HepG2 (cell line): ENCODE results near the gene DNMBP. TPM values are rescaled to one million over a fixed set of nuclear protein-coding genes. Genes with fewer than 3 reads are reported as not detected.

Source experiments
- BCL6 ChIP-seq: IDR thresholded peaks from 2 replicates; pipeline ENCODE4 v1.6.1; 2016; ENCODE audit warnings: missing genetic modification reagents, missing compliant biosample characterization
- BRCA1 ChIP-seq: sonication (generic); formaldehyde crosslinking; IDR thresholded peaks from 2 replicates; pipeline ENCODE4 v1.4.0; 2020; ENCODE audit warnings: missing genetic modification reagents
- CEBPG ChIP-seq: IDR thresholded peaks from 2 replicates; pipeline ENCODE4 v1.6.1; 2016
- EP300 ChIP-seq, 3 experiments: sonication (generic) in 1 of 3; formaldehyde crosslinking in 1 of 3; IDR thresholded peaks; 2 replicates each; pipeline versions ENCODE4 v1.5.1 to v1.6.1; 2011 to 2020; ENCODE audit warnings: low read depth in 2 of 3, low read length in 2 of 3, borderline replicate concordance in 1 of 3, improper control_type of control experiment in 1 of 3, mild to moderate bottlenecking in 1 of 3, missing genetic modification reagents in 1 of 3, moderate library complexity in 1 of 3
- GATAD2A ChIP-seq: IDR thresholded peaks from 2 replicates; pipeline ENCODE4 v1.6.1; 2016
- IRX3 ChIP-seq: sonication (generic); formaldehyde crosslinking; IDR thresholded peaks from 2 replicates; pipeline ENCODE4 v1.8.1; 2023; ENCODE audit warnings: mild to moderate bottlenecking, low read depth, missing genetic modification reagents, borderline replicate concordance
- KAT8 ChIP-seq: IDR thresholded peaks from 2 replicates; pipeline ENCODE4 v1.6.1; 2016; ENCODE audit warnings: missing genetic modification reagents, missing compliant biosample characterization
- MXD4 ChIP-seq: IDR thresholded peaks from 2 replicates; pipeline ENCODE4 v1.6.1; 2016; ENCODE audit warnings: mild to moderate bottlenecking, missing biosample characterization, missing genetic modification reagents
- PAX8 ChIP-seq: sonication (generic); formaldehyde crosslinking; IDR thresholded peaks from 2 replicates; pipeline ENCODE4 v1.8.0; 2022; ENCODE audit warnings: mild to moderate bottlenecking, missing genetic modification reagents, borderline replicate concordance
- SIX1 ChIP-seq: sonication (generic); formaldehyde crosslinking; IDR thresholded peaks from 2 replicates; pipeline ENCODE4 v1.4.0; 2020; ENCODE audit warnings: missing genetic modification reagents, borderline replicate concordance
- SP5 ChIP-seq: IDR thresholded peaks from 2 replicates; pipeline ENCODE4 v1.6.1; 2016; ENCODE audit warnings: low read depth, borderline replicate concordance
- ZNF12 ChIP-seq: sonication (generic); formaldehyde crosslinking; IDR thresholded peaks from 2 replicates; pipeline ENCODE4 v1.5.0; 2020; ENCODE audit warnings: missing genetic modification reagents
- ZNF18 ChIP-seq: sonication (generic); formaldehyde crosslinking; IDR thresholded peaks from 2 replicates; pipeline ENCODE4 v1.8.0; 2022; ENCODE audit warnings: mild to moderate bottlenecking, missing genetic modification reagents; ENCODE audit not compliant: insufficient replicate concordance
- ZNF207 ChIP-seq: fragments of 450-650 bp; IDR thresholded peaks from 2 replicates; pipeline ENCODE4 v1.6.1; 2016; ENCODE audit warnings: antibody characterized with exemption, borderline replicate concordance
- ZNF225 ChIP-seq: sonication (generic); formaldehyde crosslinking; IDR thresholded peaks from 2 replicates; pipeline ENCODE4 v1.4.0; 2020; ENCODE audit warnings: mild to moderate bottlenecking, missing genetic modification reagents
- ZNF253 ChIP-seq: sonication (generic); formaldehyde crosslinking; IDR thresholded peaks from 2 replicates; pipeline ENCODE4 v1.8.0; 2022; ENCODE audit warnings: mild to moderate bottlenecking, missing genetic modification reagents, borderline replicate concordance
- ZNF713 ChIP-seq: sonication (generic); formaldehyde crosslinking; IDR thresholded peaks from 2 replicates; pipeline ENCODE4 v1.4.0; 2020; ENCODE audit warnings: mild to moderate bottlenecking, missing genetic modification reagents
- ZNF792 ChIP-seq: IDR thresholded peaks from 2 replicates; pipeline ENCODE4 v1.6.1; 2016
- polyA plus RNA-seq, 8 experiments: library from polyadenylated mRNA; depleted of rRNA in 3 of 8; stranded (reverse) in 7 of 8; unstranded in 1 of 8; fragments of >200 nt; fragmentation: Illumina TruSeq in 4 of 8; extraction: Trizol in 4 of 8; gene quantifications; 2 replicates each; pipeline versions ENCODE4 v1.2.1 to v1.2.3, GENCODE V29; 2011 to 2016; ENCODE audit warnings: low read depth in 4 of 8, missing spikeins in 1 of 8, mixed read lengths in 1 of 8; ENCODE audit not compliant: insufficient read depth in 1 of 8
- total RNA-seq, 5 experiments: library from RNA; depleted of rRNA; stranded (reverse); fragments of >200 nt; fragmentation: Illumina TruSeq; extraction: Trizol; gene quantifications; 2 replicates each; pipeline ENCODE4 v1.2.3, GENCODE V29; 2016; ENCODE audit warnings: low read depth in 1 of 5
- TF ChIP-seq, protein P1 (sequence below): IDR thresholded peaks from 2 replicates; pipeline ENCODE4 v1.6.1; 2016; ENCODE audit warnings: control low read depth
- TF ChIP-seq, protein P2 (sequence below): sonication (generic); formaldehyde crosslinking; conservative IDR thresholded peaks from 2 replicates; pipeline ENCODE4 v1.8.1; 2023; ENCODE audit warnings: missing genetic modification reagents
- TF ChIP-seq, protein P3 (sequence below): sonication (generic); formaldehyde crosslinking; IDR thresholded peaks from 2 replicates; pipeline ENCODE4 v1.4.0; 2020; ENCODE audit warnings: mild to moderate bottlenecking, missing genetic modification reagents, borderline replicate concordance

DNMBP gene
- total and polyA plus RNA-seq, 2 of the 13 experiments (the other 11 are each of a cell fraction or from before 2014, with no cell fraction given), result 3.6 to 6.3 TPM

DNA sequence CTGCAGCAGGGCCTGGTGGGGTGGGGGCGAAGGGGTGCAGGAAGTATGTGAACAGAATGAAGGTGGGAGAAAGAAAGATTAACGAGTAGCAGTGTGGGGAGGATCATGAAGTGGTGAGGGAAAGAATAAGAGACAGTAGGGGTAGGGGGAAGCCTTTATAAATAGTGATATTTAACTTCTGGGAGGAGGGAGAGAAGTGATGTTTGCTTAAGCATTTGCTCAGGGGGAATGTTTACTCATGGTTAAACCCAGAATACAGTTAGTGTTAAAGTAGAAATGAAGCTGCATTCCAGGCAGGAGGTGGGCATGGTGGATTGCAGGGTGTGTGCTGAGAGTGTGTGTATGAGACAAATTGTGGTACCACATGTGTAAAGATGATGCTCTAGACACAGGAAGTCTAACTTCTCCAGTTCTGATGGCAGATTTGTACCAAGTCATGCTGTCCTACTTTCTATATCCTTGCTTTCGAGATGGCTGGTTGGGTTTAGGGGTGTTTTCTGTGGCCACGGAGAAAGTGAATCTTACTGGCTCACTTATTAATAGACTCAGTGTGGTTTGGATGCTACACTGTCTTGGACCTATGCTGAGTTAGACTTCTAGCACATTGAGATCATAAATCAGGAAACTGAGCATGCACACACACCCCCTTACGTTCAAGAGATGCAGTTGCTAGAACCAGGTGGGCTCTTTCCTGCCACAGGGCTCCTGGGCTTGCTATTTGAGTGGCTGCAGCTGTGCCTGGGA lies 10.6 kb upstream of the DNMBP start (continued):
- TF ChIP-seq IRX3 (CRISPR knock-in tag) (no peak), GATAD2A (CRISPR knock-in tag) (peak; percentile 70), ZNF713 (CRISPR knock-in tag) (0 out of 2 replicates have a peak, but pooled peaks have one; percentile 27), SP5 (CRISPR knock-in tag) (peak; percentile 34; the same call in 1 of the 2 replicates), KAT8 (peak; percentile 39; the same call in 1 of the 2 replicates), BCL6 (peak; percentile 53; the same call in 1 of the 2 replicates), ZNF253 (CRISPR knock-in tag) (no peak), ZNF792 (CRISPR knock-in tag) (peak; percentile 48; the same call in 1 of the 2 replicates), CEBPG (CRISPR knock-in tag) (peak; percentile 35; the same call in 1 of the 2 replicates), ZNF12 (0 out of 2 replicates have a peak, but pooled peaks have one; percentile 33), PAX8 (CRISPR knock-in tag) (no peak), SIX1 (CRISPR knock-in tag) (0 out of 2 replicates have a peak, but pooled peaks have one; percentile 18), MXD4 (CRISPR knock-in tag) (0 out of 2 replicates have a peak, but pooled peaks have one; percentile 24), BRCA1 (CRISPR knock-in tag) (no peak), EP300 (IDR thresholded peaks at IDR 0.05; ENCODE audit: low read depth in 2 of 2, low read length in 2 of 2) (peak in 1 of 2 experiments; percentile 55; a peak in 1 of 4 replicates), EP300 (CRISPR knock-in tag; IDR thresholded peaks at IDR 0.05; ENCODE audit: borderline replicate concordance) (no peak), ZNF18 (CRISPR knock-in tag) (no peak), ZNF225 (CRISPR knock-in tag) (no peak), ZNF207 (no peak)
- TF ChIP-seq, protein P1, sequence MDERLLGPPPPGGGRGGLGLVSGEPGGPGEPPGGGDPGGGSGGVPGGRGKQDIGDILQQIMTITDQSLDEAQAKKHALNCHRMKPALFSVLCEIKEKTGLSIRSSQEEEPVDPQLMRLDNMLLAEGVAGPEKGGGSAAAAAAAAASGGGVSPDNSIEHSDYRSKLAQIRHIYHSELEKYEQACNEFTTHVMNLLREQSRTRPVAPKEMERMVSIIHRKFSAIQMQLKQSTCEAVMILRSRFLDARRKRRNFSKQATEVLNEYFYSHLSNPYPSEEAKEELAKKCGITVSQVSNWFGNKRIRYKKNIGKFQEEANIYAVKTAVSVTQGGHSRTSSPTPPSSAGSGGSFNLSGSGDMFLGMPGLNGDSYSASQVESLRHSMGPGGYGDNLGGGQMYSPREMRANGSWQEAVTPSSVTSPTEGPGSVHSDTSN, result no peak
- TF ChIP-seq, protein P2, sequence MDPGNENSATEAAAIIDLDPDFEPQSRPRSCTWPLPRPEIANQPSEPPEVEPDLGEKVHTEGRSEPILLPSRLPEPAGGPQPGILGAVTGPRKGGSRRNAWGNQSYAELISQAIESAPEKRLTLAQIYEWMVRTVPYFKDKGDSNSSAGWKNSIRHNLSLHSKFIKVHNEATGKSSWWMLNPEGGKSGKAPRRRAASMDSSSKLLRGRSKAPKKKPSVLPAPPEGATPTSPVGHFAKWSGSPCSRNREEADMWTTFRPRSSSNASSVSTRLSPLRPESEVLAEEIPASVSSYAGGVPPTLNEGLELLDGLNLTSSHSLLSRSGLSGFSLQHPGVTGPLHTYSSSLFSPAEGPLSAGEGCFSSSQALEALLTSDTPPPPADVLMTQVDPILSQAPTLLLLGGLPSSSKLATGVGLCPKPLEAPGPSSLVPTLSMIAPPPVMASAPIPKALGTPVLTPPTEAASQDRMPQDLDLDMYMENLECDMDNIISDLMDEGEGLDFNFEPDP (CRISPR knock-in tag), result no peak
- TF ChIP-seq, protein P3, sequence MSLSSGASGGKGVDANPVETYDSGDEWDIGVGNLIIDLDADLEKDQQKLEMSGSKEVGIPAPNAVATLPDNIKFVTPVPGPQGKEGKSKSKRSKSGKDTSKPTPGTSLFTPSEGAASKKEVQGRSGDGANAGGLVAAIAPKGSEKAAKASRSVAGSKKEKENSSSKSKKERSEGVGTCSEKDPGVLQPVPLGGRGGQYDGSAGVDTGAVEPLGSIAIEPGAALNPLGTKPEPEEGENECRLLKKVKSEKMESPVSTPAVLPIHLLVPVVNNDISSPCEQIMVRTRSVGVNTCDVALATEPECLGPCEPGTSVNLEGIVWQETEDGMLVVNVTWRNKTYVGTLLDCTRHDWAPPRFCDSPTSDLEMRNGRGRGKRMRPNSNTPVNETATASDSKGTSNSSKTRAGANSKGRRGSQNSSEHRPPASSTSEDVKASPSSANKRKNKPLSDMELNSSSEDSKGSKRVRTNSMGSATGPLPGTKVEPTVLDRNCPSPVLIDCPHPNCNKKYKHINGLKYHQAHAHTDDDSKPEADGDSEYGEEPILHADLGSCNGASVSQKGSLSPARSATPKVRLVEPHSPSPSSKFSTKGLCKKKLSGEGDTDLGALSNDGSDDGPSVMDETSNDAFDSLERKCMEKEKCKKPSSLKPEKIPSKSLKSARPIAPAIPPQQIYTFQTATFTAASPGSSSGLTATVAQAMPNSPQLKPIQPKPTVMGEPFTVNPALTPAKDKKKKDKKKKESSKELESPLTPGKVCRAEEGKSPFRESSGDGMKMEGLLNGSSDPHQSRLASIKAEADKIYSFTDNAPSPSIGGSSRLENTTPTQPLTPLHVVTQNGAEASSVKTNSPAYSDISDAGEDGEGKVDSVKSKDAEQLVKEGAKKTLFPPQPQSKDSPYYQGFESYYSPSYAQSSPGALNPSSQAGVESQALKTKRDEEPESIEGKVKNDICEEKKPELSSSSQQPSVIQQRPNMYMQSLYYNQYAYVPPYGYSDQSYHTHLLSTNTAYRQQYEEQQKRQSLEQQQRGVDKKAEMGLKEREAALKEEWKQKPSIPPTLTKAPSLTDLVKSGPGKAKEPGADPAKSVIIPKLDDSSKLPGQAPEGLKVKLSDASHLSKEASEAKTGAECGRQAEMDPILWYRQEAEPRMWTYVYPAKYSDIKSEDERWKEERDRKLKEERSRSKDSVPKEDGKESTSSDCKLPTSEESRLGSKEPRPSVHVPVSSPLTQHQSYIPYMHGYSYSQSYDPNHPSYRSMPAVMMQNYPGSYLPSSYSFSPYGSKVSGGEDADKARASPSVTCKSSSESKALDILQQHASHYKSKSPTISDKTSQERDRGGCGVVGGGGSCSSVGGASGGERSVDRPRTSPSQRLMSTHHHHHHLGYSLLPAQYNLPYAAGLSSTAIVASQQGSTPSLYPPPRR (CRISPR knock-in tag), result peak; percentile 84
